22Rv1 (cell line): Measurements from ENCODE around the gene RPS27.

Experiments
- CTCF ChIP-seq: fragments of 450-650 bp; IDR thresholded peaks from 2 replicates; pipeline ENCODE4 v1.5.1; 2017; ENCODE audit warnings: mild to moderate bottlenecking
- ZFX ChIP-seq: fragments of 450-650 bp; IDR thresholded peaks from 2 replicates; pipeline ENCODE4 v1.6.1; 2017; ENCODE audit warnings: antibody characterized with exemption, borderline replicate concordance

- no peak for TF ChIP-seq CTCF
- TF ChIP-seq ZFX: no peak
These were observed 38.8 kb upstream of the RPS27 start for GRCh38 chr1:153951801-153952200.
